Epithelial cell of prostate (primary cell): Measurements from ENCODE around the gene FHAD1.

Source experiments
- DNase-seq: peaks from one replicate; pipeline ENCODE4 v3.0.0-alpha.2; 2011; ENCODE audit warnings: low read depth, low spot score
- H3K27ac ChIP-seq: fragments of 450-650 bp; 2 replicates; pipeline ENCODE4 v1.5.1; 2017; ENCODE audit warnings: mild to moderate bottlenecking

FHAD1 gene

DNA sequence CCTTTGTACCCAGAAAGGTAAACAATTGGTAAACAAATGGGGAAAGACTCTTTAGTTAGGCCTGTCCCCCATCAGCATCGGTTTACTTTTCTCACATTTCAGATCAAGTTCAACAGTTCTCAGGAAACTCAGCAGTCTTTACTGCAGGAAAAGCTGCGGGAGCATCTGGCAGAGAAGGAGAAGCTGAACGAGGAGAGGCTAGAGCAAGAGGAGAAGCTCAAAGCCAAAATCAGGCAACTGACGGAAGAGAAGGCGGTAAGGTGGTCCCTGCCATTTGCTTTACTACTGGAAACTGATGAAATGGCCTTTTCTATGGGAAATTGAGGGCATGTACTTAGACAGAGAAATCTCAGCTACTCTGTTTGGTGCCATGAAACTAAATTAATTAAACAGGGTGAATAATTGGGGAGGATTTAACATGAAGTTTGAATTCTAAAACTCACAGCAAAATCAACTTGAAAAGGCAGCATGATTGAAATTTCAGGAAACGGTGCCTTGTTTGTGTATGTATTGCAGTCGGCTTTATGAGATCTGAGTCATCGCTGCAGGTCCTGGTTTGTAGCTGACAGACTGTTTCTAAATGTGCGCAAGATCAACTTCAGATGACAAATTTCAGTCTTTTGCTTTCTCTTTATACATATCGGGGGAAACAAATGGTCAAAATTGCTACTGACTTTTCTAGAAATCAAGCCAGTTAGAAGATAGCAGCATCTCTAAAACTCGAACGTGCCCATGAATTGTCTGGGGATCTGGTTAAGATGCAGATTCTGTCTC lies 94.8 kb downstream of the FHAD1 start:
- DNase-seq = peak; percentile 56

DNA sequence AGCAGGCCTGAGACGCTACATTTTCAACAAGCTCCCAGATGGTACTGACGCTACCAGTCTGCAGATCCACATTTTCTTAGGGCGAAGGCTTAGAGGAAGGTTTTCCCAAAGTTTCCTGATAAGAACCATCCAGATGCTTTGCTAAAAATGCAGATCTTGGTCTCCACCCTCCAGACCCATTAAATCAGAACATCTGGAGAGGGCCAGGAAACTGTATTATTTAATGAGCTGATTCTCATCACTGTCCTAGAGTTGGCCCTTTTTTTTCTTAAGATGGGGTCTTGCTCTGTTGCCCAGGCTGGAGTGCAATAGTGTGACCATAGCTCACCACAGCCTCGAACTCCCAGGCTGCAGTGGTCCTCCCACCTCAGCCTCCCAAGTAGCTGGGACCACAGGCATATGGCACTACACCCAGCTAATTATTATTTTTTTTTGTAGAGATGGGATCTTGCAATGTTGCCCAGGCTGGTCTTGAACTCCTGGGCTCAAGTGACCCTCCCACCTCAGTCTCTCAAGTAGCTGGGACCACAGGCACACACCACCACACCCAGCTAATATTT lies 95.5 kb downstream of the FHAD1 start:
- no peak for DNase-seq
- peak overlapping the region; percentile 73 for H3K27ac ChIP-seq

More for the DNA sequence above, 94.8 kb downstream of the FHAD1 start:
- peak overlapping the region; percentile 73 for H3K27ac ChIP-seq

DNA sequence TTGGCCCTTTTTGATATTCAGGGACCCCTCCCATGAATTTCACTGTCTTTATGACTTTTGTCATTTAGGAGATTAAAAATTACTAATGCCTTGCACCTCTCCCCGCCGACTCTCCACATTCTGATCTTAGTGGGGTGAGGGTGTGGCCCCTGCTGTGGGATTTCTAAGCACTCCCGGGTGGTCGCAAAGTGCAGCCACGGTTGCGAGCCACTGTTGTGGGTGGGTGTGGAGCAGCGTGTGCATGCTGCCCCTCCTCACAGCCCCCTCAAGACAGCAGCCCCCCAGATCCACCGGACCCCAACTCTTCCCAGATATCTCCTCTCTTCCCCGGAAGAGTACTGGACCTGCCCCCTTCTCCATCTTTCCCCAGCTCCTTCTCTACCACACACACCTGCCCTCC lies 96.1 kb downstream of the FHAD1 start:
- no peak for DNase-seq
- no peak overlapping the region for H3K27ac ChIP-seq

DNA sequence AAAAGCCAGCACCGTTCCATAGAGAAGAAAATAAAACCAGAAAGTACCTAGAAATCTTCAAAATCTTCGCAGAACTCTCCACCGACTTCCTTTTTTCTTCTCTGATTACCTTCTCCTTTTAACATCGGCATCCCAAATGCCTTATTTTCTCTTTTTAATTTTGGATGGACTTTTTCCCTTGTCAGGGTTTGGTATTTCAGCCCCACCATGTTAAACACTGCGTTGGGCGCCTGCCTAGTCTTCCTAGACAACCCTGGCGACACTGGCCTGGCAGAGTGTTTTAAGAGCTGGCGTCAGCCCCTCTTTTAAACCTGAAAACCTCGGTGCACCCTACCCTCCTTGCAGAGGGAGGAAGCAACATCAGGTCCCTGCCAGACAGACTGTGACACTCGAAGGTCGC lies 96.7 kb downstream of the FHAD1 start:
- no peak for DNase-seq
- no peak overlapping the region for H3K27ac ChIP-seq

DNA sequence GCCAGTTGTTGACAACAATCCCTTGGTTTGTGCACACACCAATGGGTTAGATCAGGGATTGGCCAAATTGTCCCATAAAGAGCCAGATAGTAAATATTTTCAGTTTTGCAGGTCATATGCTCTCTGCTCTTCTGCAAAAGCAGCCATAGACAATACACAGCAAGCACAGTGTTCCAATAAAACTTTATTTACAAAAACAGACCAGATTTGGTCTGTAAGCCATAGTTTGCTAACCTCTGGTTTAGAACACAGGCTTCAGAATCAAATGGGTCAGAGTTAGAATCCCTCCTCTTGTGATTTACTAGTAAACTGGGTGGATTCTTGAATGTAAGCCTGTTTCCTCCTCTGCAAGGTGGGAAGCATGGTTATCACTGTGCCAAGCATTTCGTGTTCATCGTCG lies 97.4 kb downstream of the FHAD1 start:
- H3K27ac ChIP-seq = no peak overlapping the region
- DNase-seq = no peak

DNA sequence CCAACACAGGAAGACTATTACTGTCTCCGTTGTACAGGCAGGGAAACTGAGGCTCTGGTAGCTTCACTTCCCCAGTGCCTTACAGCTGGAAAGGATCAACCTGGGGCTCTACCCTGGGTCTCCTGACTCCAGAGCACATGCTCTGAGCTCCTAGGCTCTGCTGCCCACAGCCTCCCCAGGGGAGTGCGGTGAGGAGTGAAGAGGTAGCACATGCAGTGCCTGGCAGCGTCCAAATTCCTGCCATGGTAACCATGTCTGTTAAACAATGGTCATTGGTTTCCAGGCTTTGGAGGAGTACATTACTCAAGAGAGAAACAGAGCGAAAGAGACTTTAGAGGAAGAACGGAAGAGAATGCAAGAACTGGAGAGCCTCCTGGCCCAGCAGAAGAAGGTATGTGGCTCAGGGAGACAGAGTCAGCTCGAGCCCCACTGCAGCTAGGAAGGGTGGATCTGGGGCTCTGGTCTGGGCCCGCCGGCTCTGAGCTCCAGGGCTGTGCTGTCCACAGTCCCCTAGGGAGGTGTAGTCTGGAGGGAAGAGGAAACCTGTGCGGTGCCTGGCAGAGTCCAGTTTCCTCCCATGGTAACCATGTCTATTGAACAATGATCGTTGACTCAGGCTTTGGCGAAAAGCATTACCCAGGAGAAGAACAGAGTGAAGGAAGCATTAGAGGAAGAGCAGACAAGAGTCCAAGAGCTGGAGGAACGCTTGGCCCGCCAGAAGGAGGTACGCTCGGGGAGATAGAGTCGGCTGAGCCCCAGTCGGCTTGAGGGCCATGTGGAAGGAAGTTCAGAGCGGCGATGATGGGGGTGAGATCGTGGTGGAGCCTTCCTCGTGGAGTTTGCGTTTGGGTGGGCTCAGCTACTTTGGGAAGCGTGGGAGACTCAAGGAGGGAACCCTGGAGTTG lies 98.0 kb downstream of the FHAD1 start:
- H3K27ac ChIP-seq = peak overlapping the region; percentile 68
- DNase-seq = no peak

DNA sequence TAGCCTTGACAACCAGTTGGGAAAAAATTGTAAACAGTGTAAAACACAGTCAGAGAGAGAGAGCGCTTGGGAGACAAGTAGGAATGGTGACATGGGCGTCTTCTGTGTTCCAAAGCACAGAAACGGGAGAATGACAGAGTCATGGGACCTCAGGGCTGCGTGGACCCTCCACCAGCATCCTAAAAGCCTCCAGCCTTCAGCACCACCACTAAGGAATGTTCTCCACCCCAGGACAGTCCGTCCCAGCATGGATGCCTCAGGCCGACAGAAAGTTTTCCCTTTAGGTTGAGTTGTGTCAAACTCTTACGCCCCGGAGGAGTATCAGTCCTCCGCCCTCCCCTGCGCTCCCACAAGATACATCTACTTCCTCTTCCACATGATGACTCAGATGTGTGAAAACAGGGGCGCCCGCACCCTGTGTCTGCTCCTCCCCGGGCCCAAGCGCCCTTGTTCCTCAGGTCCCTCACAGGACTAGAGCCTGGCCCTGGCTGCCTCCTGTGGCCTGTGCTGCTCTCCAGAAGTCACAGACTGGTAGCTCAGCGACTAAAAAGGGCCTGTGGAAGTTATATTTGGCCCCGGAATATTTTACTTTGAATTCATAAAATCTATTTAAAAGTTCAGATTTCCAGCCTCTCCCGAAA lies 98.8 kb downstream of the FHAD1 start:
- peak overlapping the region; percentile 68 for H3K27ac ChIP-seq
- DNase-seq = peak; percentile 68

DNA sequence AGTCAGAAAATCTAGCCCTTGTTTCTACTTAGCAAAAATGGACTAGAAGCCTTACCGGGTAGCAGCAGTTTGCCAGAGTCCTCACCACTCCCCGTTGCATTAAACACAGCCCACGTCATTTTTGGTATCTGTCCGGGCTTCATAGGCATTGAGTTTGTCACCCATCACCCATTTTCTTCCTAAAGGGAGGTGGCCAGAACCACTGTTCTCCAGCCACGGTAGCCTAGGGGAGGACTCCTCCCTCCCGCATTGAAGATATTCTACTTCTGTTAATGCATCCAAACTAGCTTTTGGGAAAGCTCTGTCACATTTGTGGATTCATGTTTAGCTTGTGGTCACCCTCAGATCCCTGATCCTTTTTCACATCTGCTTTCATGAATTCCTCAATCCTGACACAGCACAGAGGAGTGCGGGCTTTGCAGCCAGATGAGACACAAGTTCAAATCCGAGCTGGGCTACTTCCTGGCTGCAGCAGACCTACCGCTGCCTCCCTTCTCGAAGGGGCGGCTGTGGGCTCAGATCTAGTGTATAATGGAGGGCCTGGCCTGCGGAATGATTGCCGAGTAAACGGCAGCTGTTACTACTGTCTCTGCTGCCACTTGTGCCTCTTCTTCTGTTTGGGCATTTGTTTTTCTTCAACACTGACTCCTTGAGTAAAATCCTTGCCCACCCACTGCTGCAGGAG lies 99.5 kb downstream of the FHAD1 start:
- H3K27ac ChIP-seq = peak overlapping the region; percentile 68
- no peak for DNase-seq

DNA sequence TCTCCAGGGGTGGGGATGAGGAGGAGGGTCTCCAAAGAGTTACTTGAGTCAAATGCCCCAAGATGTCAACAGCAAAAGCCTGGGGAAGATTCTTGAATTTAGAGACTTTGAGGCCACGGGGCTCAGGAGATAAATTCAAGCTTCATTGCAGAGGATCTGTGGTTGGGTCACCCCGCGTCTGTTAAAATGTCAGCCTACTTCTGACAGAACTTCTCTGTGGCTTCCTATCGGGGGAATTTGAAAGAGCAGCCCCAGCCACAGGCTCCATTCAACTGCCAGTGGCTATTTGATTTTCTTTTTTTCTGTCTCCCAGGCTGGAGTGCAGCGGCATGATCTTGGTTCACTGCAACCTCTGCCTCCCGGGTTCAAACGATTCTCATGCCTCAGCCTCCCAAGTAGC lies 100.2 kb downstream of the FHAD1 start:
- no peak overlapping the region for H3K27ac ChIP-seq
- DNase-seq = no peak

DNA sequence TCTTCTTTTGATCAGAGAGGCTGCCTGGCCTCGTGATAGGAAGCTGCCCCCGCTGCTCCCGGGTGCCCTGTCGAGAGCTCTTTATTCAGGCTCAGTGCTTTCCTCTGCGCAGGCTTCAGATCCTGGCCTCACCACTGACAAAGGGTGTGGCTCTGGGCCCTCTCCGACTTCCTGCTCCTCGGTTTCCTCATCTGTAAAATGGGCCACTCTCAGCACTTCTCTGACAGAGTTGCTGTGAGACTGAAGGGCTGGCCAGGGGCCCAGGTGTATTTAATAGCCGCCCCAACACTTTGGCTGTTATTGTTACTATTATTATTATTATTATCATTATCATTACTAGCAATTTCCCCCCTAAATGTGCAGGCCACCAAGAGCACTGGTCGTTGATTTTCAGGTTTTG lies 101.6 kb downstream of the FHAD1 start:
- DNase-seq = no peak

DNA sequence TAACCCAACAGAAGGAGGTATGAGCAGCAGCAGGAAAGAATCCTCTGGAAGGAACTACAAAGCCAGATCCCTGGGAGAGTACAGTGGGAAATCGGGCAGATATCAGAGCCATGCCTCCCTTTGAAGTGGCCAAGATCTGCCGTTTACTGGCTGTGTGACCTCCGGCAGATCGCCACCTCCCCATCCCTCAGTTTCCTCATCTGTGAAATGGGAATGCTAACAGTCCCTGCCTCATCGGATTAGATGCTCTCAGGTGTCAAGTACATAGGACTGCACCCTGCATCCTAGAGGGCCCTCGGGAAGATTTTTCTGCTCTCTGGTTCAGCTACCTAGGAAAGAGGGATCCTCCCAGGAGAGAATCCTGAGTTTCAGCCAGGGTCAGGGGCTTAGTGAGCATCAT lies 102.1 kb downstream of the FHAD1 start:
- no peak overlapping the region for H3K27ac ChIP-seq
- DNase-seq = no peak

More for the DNA sequence above, 101.6 kb downstream of the FHAD1 start:
- H3K27ac ChIP-seq = no peak overlapping the region

DNA sequence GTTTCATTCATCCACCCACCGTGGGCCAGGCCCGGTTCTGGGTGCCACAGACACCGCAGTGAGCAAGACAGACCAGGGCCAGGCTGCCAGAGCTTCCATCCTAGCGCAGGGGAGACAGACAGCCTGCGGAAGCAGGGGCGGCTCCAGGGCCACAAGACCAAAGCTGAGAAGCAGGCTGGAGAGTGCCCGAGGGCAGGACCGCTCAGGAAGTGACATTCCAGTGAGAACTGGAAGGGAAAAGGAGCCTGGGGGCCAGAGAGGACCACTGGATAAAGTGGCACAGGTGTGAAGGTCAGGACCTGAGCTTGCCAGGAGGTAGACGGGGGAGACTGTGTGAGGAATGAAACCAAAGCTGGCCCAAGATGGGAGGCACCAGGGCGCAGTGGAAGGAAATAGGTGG lies 103.1 kb downstream of the FHAD1 start:
- DNase-seq = no peak
- H3K27ac ChIP-seq = no peak overlapping the region

DNA sequence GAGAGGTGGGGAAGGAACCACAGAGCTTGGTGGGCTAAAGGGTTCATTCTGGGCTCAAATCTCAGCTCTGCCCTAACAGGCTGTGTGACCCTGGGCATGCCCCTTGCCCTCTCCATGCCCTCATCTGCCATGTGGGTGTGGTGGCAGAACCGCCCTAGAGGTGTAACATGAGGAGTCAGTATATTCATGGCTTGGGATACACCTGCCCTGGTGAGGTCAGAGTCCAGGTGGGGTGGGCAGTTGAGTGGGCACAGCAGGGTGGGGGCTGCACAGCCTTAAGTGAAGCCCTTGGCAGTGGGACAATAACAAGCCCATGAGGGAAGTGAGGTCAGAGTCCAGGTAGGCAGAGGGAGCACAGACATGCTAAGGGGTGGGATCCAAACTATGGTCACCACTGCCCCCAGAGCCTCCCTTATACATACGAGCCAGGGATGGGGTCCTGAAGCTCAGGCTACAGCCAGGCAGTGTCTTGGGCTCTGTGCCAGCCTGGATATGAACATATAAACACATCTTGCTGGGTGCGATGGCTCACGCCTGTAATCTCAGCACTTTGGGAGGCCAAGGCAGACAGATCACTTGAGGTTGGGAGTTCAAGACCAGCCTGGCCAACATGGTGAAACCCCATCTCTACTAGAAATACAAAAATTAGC lies 103.7 kb downstream of the FHAD1 start:
- DNase-seq = no peak
- no peak overlapping the region for H3K27ac ChIP-seq

DNA sequence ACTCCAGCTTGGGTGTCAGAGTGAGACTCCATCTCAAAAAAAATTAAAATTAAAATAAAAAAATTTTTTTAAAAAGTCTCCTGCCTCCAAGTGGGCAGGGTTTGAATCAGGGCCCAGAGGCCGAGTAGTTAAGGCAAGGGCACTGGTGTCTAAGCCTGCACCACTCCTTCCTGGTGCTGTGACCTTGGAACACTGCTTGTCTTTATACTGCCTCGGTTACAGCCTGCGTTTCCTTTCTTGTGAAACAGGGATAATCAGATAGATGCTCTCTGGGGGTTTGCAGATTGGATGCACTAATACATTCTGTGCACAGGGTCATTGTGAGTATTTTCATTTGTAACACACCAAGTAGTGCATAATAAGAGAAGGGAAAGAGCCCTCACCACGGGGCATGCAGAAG lies 104.3 kb downstream of the FHAD1 start:
- peak overlapping the region; percentile 78 for H3K27ac ChIP-seq
- DNase-seq = no peak

DNA sequence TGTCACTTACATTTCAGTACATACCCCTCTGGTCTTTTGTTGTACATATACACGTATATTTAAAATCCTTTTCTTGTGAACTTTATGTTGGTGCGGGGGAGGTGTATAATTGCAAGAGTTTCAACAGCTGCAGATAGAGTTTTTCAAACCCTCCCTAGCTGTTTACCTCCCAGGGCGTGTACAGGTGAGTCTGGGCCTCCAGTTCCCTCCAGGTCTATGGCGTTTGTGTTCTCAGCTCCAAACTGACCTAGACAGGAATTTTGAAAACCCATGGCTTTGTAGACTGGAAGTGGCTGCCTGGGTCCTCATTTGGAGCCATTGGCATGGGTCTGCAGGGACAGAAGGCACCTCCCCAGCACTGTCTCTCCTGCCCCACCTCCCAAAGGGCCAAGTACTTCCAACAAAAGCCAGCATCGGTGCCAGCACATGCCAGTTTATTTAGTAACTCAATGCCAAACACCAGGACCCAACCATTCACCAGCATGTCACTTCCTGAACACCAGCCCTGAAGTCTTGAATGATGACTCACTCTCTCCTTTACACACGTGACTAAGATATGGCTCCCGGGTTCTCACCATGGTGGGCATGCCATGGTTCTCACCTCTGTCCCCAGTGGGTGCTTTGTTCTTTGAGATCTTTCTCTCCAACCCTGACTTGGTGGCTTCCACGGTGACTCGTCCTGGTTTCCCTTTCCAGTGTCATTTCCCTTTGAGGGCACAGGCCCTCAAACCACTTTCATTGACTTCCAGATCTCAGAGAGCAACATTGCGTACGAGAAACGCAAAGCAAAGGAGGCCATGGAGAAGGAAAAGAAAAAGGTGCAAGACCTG lies 105.3 kb downstream of the FHAD1 start:
- DNase-seq = peak; percentile 81
- peak overlapping the region; percentile 78 for H3K27ac ChIP-seq

DNA sequence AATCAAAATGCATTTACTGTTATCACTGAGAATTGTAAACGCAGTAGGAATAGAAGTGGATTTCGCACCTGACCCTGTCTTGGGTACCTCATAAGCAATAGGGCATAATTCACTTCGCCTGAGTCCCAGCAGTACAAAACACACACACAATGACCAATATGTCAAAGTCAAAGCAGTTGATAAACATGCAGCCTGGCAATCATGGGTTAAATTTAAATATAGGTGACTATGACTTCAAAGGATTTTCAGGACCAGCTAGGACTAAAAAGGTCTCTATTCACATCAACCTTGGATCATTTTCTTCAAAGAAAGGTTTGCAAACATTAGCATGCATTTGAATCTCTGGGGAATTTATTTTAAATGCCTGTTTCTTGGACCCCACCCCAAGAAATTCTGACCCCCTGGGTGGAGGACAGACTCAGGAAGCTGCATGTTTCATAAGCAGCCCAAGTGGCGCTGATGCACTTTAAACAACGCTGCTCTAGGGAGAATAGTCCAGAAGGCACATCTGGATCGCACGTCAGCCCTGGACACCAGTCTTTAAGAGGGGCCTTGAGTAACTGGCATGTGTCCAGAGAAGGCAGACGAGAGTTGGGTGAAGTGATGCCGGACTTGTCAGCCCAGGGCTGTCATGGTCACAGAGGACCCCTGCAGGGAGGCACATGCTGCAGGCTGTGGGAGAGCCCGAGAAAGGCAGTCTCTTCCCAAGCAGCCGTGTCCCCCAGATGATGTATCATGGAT lies 107.0 kb downstream of the FHAD1 start:
- no peak for DNase-seq
- peak overlapping the region; percentile 40 for H3K27ac ChIP-seq

DNA sequence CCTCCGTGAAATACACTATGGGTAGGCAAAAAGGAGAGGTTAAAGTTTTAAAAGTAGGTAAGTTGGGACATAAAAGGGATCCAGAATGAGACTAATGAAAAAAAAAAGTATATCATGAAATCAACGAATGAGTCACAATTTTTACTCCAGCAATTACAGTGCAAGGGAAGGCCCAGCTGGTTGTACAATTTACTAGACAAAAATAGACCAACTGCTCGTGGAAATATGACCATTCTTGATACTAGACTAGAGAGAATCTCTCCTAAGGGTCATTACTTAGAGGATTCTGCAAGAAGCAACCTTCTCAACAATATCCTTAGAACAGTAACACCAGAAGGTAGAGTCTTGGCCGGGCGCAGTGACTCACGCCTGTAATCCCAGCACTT lies 107.5 kb downstream of the FHAD1 start:
- DNase-seq = no peak
- H3K27ac ChIP-seq = peak overlapping the region; percentile 40
